VCaP (cell line): ENCODE data around the gene CNTNAP5.

Experiments used
- H3K27ac ChIP-seq: fragments of 450-650 bp; 2 replicates; pipeline ENCODE4 v1.5.1; 2017
- TF ChIP-seq, protein P1 (sequence below): fragments of 450-650 bp; conservative IDR thresholded peaks from 2 replicates; pipeline ENCODE4 v1.5.1; 2017; ENCODE audit warnings: mild to moderate bottlenecking, moderate library complexity

CNTNAP5 gene

DNA sequence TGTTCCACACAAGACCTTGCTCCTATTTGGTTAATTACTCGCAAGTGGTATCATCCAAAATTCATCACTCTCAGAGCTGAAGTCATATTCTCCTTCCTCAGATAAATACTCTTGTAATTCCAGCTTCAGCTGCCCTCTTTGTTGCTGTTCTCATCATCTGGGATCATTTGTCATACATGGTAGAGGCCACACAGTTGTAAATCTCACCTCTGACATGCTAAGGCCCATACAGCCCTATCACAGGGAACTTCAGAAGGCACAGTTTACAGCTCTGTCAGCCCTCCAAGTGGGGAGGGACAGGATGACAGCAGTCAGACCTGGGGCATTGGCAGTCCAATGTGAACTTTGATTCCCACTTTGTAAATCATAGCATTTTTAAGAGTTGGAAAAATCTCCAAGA, 399.0 kb downstream of the CNTNAP5 start:
- no peak overlapping the region for H3K27ac ChIP-seq
- TF ChIP-seq, protein P1, sequence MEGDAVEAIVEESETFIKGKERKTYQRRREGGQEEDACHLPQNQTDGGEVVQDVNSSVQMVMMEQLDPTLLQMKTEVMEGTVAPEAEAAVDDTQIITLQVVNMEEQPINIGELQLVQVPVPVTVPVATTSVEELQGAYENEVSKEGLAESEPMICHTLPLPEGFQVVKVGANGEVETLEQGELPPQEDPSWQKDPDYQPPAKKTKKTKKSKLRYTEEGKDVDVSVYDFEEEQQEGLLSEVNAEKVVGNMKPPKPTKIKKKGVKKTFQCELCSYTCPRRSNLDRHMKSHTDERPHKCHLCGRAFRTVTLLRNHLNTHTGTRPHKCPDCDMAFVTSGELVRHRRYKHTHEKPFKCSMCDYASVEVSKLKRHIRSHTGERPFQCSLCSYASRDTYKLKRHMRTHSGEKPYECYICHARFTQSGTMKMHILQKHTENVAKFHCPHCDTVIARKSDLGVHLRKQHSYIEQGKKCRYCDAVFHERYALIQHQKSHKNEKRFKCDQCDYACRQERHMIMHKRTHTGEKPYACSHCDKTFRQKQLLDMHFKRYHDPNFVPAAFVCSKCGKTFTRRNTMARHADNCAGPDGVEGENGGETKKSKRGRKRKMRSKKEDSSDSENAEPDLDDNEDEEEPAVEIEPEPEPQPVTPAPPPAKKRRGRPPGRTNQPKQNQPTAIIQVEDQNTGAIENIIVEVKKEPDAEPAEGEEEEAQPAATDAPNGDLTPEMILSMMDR = no peak

DNA sequence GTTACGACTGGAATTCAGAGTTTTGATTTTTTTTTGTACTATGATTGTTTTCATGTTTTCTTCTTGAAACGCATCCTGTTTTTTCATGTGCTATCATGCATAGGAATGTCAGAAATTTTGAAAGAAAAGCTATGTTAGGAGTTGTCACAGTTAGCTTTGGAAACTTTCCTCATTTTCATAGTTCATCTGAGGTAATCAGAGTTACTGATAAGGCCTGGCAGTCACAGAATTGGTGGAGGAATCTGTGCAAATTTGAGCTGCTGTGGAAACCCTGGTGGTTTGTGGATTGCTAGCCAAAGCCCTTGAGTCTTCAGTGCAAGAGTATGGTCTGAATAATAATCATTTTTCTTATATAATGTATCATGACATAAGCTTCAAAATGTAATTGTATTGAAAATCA, 401.0 kb downstream of the CNTNAP5 start:
- TF ChIP-seq, protein P1 = no peak
- H3K27ac ChIP-seq = no peak overlapping the region

DNA sequence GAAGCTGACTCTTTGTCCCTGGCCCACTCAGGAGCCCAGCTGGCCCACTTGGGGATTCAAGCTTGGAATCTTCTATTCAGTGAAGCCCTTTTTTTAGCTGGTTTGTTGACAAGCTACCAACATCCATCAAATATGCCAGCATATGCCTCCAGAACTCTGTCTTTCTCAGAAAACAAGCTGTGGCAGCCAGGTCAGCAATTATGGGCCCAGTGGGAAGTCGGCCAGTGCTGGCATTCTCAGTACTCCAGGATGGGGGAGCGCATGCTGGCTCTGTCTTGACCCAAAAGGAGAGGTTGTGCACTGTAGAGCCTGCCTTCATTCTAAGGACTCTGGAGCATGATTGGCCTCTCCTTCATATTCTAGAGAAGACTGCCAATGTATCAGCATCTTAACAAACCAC, 401.5 kb downstream of the CNTNAP5 start:
- TF ChIP-seq, protein P1 = no peak
- no peak overlapping the region for H3K27ac ChIP-seq

DNA sequence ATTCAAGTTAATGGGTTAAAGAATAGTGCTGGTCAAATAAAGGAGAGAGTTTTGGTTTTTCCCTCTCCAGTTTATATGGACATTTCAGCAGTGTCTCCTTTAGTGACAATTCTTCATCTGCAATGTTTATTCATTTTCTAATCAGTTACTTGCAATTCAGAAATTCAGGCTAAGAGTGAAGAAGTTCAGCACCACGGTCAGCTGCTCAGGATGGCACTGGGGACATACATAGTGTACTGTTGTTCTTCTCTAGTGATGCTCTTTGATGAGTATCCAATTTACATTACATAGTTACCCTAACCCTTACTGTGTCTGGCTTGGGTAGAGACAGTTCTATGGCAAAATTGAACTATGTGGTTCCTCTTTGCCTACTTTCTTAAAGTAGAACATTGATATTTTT, 412.7 kb downstream of the CNTNAP5 start:
- TF ChIP-seq, protein P1 = no peak
- H3K27ac ChIP-seq = no peak overlapping the region

DNA sequence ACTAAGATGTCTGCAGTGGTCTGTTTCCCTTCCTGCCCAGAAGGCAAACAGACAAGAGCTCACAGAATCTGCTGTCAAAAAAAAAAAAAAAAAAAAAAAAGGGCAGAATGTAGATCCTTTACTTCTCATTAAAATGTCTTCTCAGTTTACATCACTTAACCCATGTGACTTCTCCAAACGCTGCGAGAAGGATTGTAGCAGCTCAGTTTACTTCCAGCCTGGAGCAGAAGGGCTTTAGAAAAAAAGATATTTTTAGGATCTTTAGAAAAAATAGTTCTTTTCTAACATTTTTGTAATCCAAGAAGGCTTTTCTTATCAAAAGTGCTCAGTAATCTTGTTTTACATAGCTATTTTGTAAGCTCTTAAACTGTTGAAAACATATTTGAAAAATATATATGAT, 425.4 kb downstream of the CNTNAP5 start:
- TF ChIP-seq, protein P1 = no peak
- no peak overlapping the region for H3K27ac ChIP-seq

DNA sequence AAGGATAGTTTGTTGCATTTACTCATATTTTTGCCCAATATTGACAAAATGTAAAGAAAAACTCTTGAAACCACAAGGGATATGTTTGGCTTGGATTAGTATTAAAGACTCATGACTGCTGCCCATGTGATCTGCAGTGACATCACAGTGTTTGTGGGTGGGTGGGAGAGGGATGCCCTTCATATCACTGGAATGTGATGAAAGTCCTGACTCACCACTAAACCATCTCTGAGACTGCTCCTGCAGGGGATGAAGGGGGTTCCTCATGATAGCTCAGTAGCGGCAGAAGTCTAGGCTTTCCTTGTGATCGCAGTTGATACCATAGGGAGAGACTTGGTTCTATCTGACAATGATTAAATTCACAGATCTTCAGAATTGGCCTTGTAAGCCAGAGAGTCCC, 451.2 kb downstream of the CNTNAP5 start:
- no peak overlapping the region for H3K27ac ChIP-seq
- TF ChIP-seq, protein P1 = no peak

DNA sequence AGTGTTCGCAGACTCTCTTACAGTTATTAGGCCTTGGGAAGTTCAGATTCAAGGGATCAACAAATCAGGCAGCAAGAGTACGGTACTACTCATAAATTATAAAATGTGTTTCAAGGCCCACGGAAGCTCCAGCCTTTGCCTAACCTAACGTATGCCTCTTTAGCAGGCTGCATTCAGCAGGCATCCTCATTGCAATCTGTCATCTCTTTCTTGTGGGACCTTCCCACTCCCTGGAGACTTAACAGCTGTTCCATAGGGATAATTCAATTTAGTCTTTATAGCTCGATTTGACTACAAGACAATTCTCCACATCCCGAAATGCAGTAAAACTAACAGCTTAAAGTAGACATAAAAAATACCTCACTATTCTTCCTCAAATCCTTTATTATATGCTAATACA, 453.7 kb downstream of the CNTNAP5 start:
- no peak overlapping the region for H3K27ac ChIP-seq
- TF ChIP-seq, protein P1 = no peak

DNA sequence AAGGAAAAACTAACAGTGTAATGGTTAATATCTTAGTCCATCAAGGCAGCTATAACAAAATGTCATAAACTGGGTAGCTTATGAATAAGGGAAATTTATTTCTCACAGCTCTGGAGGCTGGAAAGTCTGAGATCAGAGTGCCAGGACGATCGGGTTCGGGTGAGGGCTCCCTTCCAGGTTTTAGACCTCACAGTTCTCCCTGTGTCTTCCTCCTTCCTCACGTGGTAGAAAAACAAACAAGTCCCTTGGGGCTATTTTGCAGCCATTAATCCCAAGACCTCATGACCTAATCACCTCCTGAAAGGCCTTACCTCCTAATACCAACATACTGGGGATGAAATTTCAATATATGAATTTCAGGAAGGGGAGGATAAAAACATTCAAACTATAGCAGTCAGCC, 455.9 kb downstream of the CNTNAP5 start:
- H3K27ac ChIP-seq = no peak overlapping the region
- TF ChIP-seq, protein P1 = no peak
